BE2C (cell line): ENCODE data around the gene ANKRD33B.
"Not testable (repeated sequence)": the region's sequence is repeated elsewhere in the genome, so short reads cannot be mapped to it uniquely, and the experiment has no call there.

Source experiments
- DNase-seq: peaks from one replicate; pipeline ENCODE4 v3.0.0-alpha.2; 2020
- H3K27me3 ChIP-seq: fragments of 250-450 bp; sonication (Bioruptor Pico); 2 replicates; pipeline ENCODE4 v1.5.1; 2020; ENCODE audit warnings: mild to moderate bottlenecking
- H3K36me3 ChIP-seq: fragments of 250-450 bp; sonication (Bioruptor Pico); 2 replicates; pipeline ENCODE4 v1.5.1; 2020; ENCODE audit warnings: mild to moderate bottlenecking
- H3K4me1 ChIP-seq: fragments of 250-450 bp; sonication (Bioruptor Pico); 2 replicates; pipeline ENCODE4 v1.5.1; 2020
- H3K4me3 ChIP-seq: 2 replicates; pipeline ENCODE4 v1.5.1; 2011; ENCODE audit warnings: low read depth, low read length
- H3K9me3 ChIP-seq: fragments of 250-450 bp; sonication (Bioruptor Pico); 2 replicates; pipeline ENCODE4 v1.5.1; 2020
- CTCF ChIP-seq: IDR thresholded peaks from 2 replicates; pipeline ENCODE4 v1.5.1; 2012; ENCODE audit warnings: mild to moderate bottlenecking, low read depth, low read length

The ANKRD33B gene

GRCh38 chr5:10607666-10608073, 43.8 kb downstream of the ANKRD33B start:
- Histone ChIP-seq H3K4me3 (no peak overlapping the region), H3K4me1 (peaks cover 3% of the 10 kb centered on the region), H3K36me3 (no peaks in the 10 kb centered on the region), H3K9me3 (no peaks in the 10 kb centered on the region), H3K27me3 (no peaks in the 10 kb centered on the region)
- DNase-seq, result no peak
- peak; percentile 17 for TF ChIP-seq CTCF

GRCh38 chr5:10608081-10608480, 44.2 kb downstream of the ANKRD33B start:
- not testable (repeated sequence) for H3K4me1 ChIP-seq, H3K4me3 ChIP-seq, H3K27me3 ChIP-seq, H3K9me3 ChIP-seq, H3K36me3 ChIP-seq, DNase-seq

- Histone ChIP-seq H3K27me3 (no peaks in the 10 kb centered on the region), H3K9me3 (no peaks in the 10 kb centered on the region), H3K4me1 (peaks cover 3% of the 10 kb centered on the region), H3K4me3 (no peak overlapping the region), H3K36me3 (no peaks in the 10 kb centered on the region)
- DNase-seq, result no peak
- TF ChIP-seq CTCF, result no peak
Observed at GRCh38 chr5:10610058-10610457, 46.2 kb downstream of the ANKRD33B start.

- no peak for TF ChIP-seq CTCF
- no peaks in the 10 kb centered on the region for H3K36me3 ChIP-seq
- no peaks in the 10 kb centered on the region for H3K27me3 ChIP-seq
- H3K9me3 ChIP-seq, result no peaks in the 10 kb centered on the region
- peaks cover 3% of the 10 kb centered on the region for H3K4me1 ChIP-seq
- H3K4me3 ChIP-seq, result no peak overlapping the region
- DNase-seq, result no peak
Observed at GRCh38 chr5:10611290-10611689, 47.4 kb downstream of the ANKRD33B start.

- no peaks in the 10 kb centered on the region for H3K9me3 ChIP-seq
- no peaks in the 10 kb centered on the region for H3K27me3 ChIP-seq
- H3K4me3 ChIP-seq, result no peak overlapping the region
- TF ChIP-seq CTCF, result no peak
- H3K36me3 ChIP-seq, result no peaks in the 10 kb centered on the region
- H3K4me1 ChIP-seq, result peaks cover 3% of the 10 kb centered on the region
- no peak for DNase-seq
Observed at GRCh38 chr5:10612251-10612650, 48.4 kb downstream of the ANKRD33B start.

GRCh38 chr5:10615693-10616092, 51.8 kb downstream of the ANKRD33B start:
- TF ChIP-seq CTCF, result no peak
- no peak overlapping the region for H3K4me3 ChIP-seq
- H3K9me3 ChIP-seq, result no peaks in the 10 kb centered on the region
- no peaks in the 10 kb centered on the region for H3K27me3 ChIP-seq
- DNase-seq, result no peak
- H3K36me3 ChIP-seq, result no peaks in the 10 kb centered on the region
- H3K4me1 ChIP-seq, result no peaks in the 10 kb centered on the region

GRCh38 chr5:10617103-10617502, 53.2 kb downstream of the ANKRD33B start:
- Histone ChIP-seq H3K4me1 (no peaks in the 10 kb centered on the region), H3K9me3 (no peaks in the 10 kb centered on the region), H3K4me3 (no peak overlapping the region), H3K27me3 (no peaks in the 10 kb centered on the region), H3K36me3 (no peaks in the 10 kb centered on the region)
- no peak for TF ChIP-seq CTCF
- no peak for DNase-seq
